A673 (cell line): ENCODE results near the gene VAC14. TPM values are rescaled to one million over a fixed set of nuclear protein-coding genes. Genes with fewer than 3 reads are reported as not detected.

Experiments used
- BruUV-seq: library from RNA; stranded (reverse); fragments of 400-500 nt; replicated peaks from 2 replicates; lab custom pipeline; 2021; lab: Mats Ljungman, UMichigan
- CTCF ChIA-PET: fragments of 300-600 bp; sonication (Branson Sonifier 250); formaldehyde crosslinking; loops from one replicate; lab custom pipeline; 2022; ENCODE audit warnings: antibody characterized with exemption; lab: Charles Lee
- POLR2A ChIA-PET: fragments of 300-600 bp; sonication (Branson Sonifier 250); formaldehyde crosslinking; loops from one replicate; lab custom pipeline; 2022; ENCODE audit warnings: antibody characterized with exemption; ENCODE audit not compliant: low non-redundant PET; lab: Charles Lee
- DNase-seq: peaks from one replicate; pipeline ENCODE4 v3.0.0-alpha.2; 2015; ENCODE audit warnings: low spot score
- H3K27ac ChIP-seq: fragments of 200-600 bp; sonication (generic); 2 replicates; pipeline ENCODE4 v1.5.1; 2016; ENCODE audit warnings: mixed run types, low read depth, mild to moderate bottlenecking, mixed read lengths, antibody characterized with exemption, low read length; ENCODE audit not compliant: poor library complexity, severe bottlenecking
- H3K27me3 ChIP-seq: fragments of 200-600 bp; sonication (generic); replicated peaks from 2 replicates; pipeline ENCODE4 v1.6.1; 2017; ENCODE audit warnings: mixed run types, low read depth, mild to moderate bottlenecking, mixed read lengths, antibody characterized with exemption, low read length; ENCODE audit not compliant: insufficient read depth, poor library complexity
- H3K36me3 ChIP-seq: fragments of 200-600 bp; sonication (generic); 2 replicates; pipeline ENCODE4 v1.6.1; 2016; ENCODE audit warnings: mixed run types, mild to moderate bottlenecking, mixed read lengths, antibody characterized with exemption, low read length; ENCODE audit not compliant: insufficient read depth, poor library complexity, severe bottlenecking
- H3K4me1 ChIP-seq: fragments of 200-600 bp; sonication (generic); 2 replicates; pipeline ENCODE4 v1.6.1; 2017; ENCODE audit warnings: mixed run types, mild to moderate bottlenecking, mixed read lengths, antibody characterized with exemption, low read length; ENCODE audit not compliant: insufficient read depth, poor library complexity, severe bottlenecking
- H3K4me3 ChIP-seq: fragments of 200-600 bp; sonication (generic); 2 replicates; pipeline ENCODE4 v1.5.1; 2016; ENCODE audit warnings: low read depth, mixed run types, mild to moderate bottlenecking, mixed read lengths, low read length; ENCODE audit not compliant: poor library complexity, severe bottlenecking
- H3K9me3 ChIP-seq: fragments of 200-600 bp; sonication (generic); 2 replicates; pipeline ENCODE4 v1.6.1; 2016; ENCODE audit warnings: mixed run types, low read depth, mild to moderate bottlenecking, mixed read lengths, antibody characterized with exemption, low read length; ENCODE audit not compliant: poor library complexity, severe bottlenecking
- CTCF ChIP-seq: fragments of 300-800, 200-600 bp; sonication (generic); conservative IDR thresholded peaks from 2 replicates; pipeline ENCODE4 v1.5.1; 2017; ENCODE audit warnings: low read depth, mild to moderate bottlenecking, antibody characterized with exemption, low read length, moderate library complexity, mixed read lengths
- EZH2 ChIP-seq: fragments of 200-600 bp; sonication (generic); IDR thresholded peaks from 2 replicates; pipeline ENCODE4 v1.6.1; 2017; ENCODE audit warnings: borderline replicate concordance, low read depth, mild to moderate bottlenecking, mixed read lengths, antibody characterized with exemption, low read length; ENCODE audit not compliant: poor library complexity, severe bottlenecking
- intact Hi-C: fragments of 100-400 bp; cut with micrococcal nuclease; formaldehyde crosslinking; loops from one replicate; pipeline ENCODE4 v1.10.0; 2022; ENCODE audit not compliant: unreplicated experiment
- total RNA-seq: library from RNA; stranded (reverse); gene quantifications from 2 replicates; pipeline ENCODE4 v1.2.3, GENCODE V29; 2021

VAC14 gene
- total RNA-seq, 1 experiment from 2014 or later, result 46.6 TPM

- Histone ChIP-seq H3K4me3 (no peak overlapping the region), H3K36me3 (peaks cover 33% of the 10 kb centered on the region), H3K27ac (peak overlapping the region; percentile 42), H3K9me3 (no peaks in the 10 kb centered on the region), H3K4me1 (peaks cover 11% of the 10 kb centered on the region), H3K27me3 (no peaks in the 10 kb centered on the region)
- POLR2A ChIA-PET, result no interaction called here
- DNase-seq, result no peak
- CTCF ChIA-PET, result interaction anchor here (3.3 kb wide), 1 partner anchor 90 kb away, joined by 21 read pairs; no protein-coding TSS in a partner anchor
- BruUV-seq, result no TSS peak
- TF ChIP-seq CTCF (no peak), EZH2 (no peak)
- intact Hi-C loops, result loop anchor here (2.0 to 10.0 kb wide), 2 partner anchors 90 to 684 kb away; no protein-coding TSS in a partner anchor
These were observed 120.2 kb downstream of the VAC14 start for GRCh38 chr16:70680495-70681381.

- Histone ChIP-seq H3K4me1 (peaks cover 11% of the 10 kb centered on the region), H3K4me3 (no peak overlapping the region), H3K36me3 (peaks cover 33% of the 10 kb centered on the region), H3K27ac (no peak overlapping the region), H3K9me3 (no peaks in the 10 kb centered on the region), H3K27me3 (no peaks in the 10 kb centered on the region)
- DNase-seq, result peak; percentile 76
- TF ChIP-seq EZH2, result no peak
- TF ChIP-seq CTCF, result peak; percentile 47
- intact Hi-C loops, result loop anchor here (2.0 to 10.0 kb wide), 2 partner anchors 91 to 685 kb away; no protein-coding TSS in a partner anchor
- BruUV-seq, result no TSS peak
- POLR2A ChIA-PET, result no interaction called here
- CTCF ChIA-PET, result interaction anchor here (0.6 to 3.3 kb wide), 2 partner anchors 9 to 91 kb away, joined by 4 to 21 read pairs; no protein-coding TSS in a partner anchor
These were observed 121.1 kb downstream of the VAC14 start for GRCh38 chr16:70679671-70680494.
